ENCODE results near the gene WNT3A.

- TF ChIP-seq CTCF (IDR thresholded peaks at IDR 0.05; ENCODE audit: low read depth, low read length), result no peak
- no peak for TF ChIP-seq POLR2A (IDR thresholded peaks at IDR 0.05; ENCODE audit: extremely low read depth, insufficient read length)
- no peak for TF ChIP-seq MYC (IDR thresholded peaks at IDR 0.05; ENCODE audit: low read depth, low read length)
- TF ChIP-seq, protein P1, sequence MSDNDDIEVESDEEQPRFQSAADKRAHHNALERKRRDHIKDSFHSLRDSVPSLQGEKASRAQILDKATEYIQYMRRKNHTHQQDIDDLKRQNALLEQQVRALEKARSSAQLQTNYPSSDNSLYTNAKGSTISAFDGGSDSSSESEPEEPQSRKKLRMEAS (IDR thresholded peaks at IDR 0.05; ENCODE audit: low read depth, low read length), result no peak
Observed at GRCh38 chr1:228018125-228018398, 11.3 kb downstream of the WNT3A start.

Data from NB4 (cell line).